Kidney (tissue), 14 donors: ENCODE measurements around the gene RAB36. TPM values are rescaled to one million over a fixed set of nuclear protein-coding genes. Genes with fewer than 3 reads are reported as not detected.

ENCODE experiments used
- DNase-seq, 5 donors: peaks; one replicate each; pipeline ENCODE4 v3.0.0-alpha.2; 2013 to 2020
- FAIRE-seq: peaks from 2 replicates; lab custom pipeline; 2012; peaks lifted over from hg19 to GRCh38; lab: Jason Lieb, UNC
- H3K27ac ChIP-seq, 2 donors: one replicate each; pipeline ENCODE4 v1.7.0; 2013; ENCODE audit warnings: low read depth in 2 of 2, low read length in 2 of 2, inconsistent platforms in 1 of 2
- H3K27me3 ChIP-seq: one replicate; pipeline ENCODE4 v1.7.1; 2013; ENCODE audit warnings: low read length, inconsistent platforms; ENCODE audit not compliant: control insufficient read depth, insufficient read depth
- H3K36me3 ChIP-seq, 3 donors: one replicate each; pipeline versions ENCODE4 v1.7.0 to v1.7.1; 2013; ENCODE audit warnings: low read length in 3 of 3, control low read depth in 1 of 3, inconsistent platforms in 1 of 3; ENCODE audit not compliant: insufficient read depth in 3 of 3, control insufficient read depth in 2 of 3
- H3K4me1 ChIP-seq, 3 donors: one replicate each; pipeline versions ENCODE4 v1.7.0 to v1.7.1; 2013; ENCODE audit warnings: low read length in 3 of 3, inconsistent platforms in 1 of 3, low read depth in 1 of 3; ENCODE audit not compliant: control insufficient read depth in 2 of 3, insufficient read depth in 2 of 3
- H3K4me3 ChIP-seq, 3 donors: one replicate each; pipeline versions ENCODE4 v1.7.0 to v1.8.1; 2013; ENCODE audit warnings: low read length in 3 of 3, control low read depth in 1 of 3, inconsistent platforms in 1 of 3
- H3K9ac ChIP-seq, 3 donors: one replicate each; pipeline versions ENCODE4 v1.7.0 to v1.7.1; 2013; ENCODE audit warnings: low read length in 3 of 3, control low read depth in 1 of 3, inconsistent platforms in 1 of 3
- H3K9me3 ChIP-seq, 3 donors: one replicate each; pipeline versions ENCODE4 v1.7.0 to v1.7.1; 2013; ENCODE audit warnings: low read length in 3 of 3, control low read depth in 1 of 3, inconsistent platforms in 1 of 3; ENCODE audit not compliant: control insufficient read depth in 2 of 3, insufficient read depth in 1 of 3
- intact Hi-C: fragments of 100-400 bp; cut with DNase I; formaldehyde crosslinking; loops from one replicate; pipeline ENCODE4 v1.11.1; 2022
- polyA plus RNA-seq: library from polyadenylated mRNA; stranded (reverse); fragments of 350-450 nt; fragmentation: Illumina TruSeq; extraction: RNeasy Lipid Tissue Mini Kit (QIAGEN cat#74804); gene quantifications from one replicate; pipeline ENCODE4 v1.2.3, GENCODE V29; 2014; ENCODE audit warnings: low read depth, low replicate concordance; ENCODE audit not compliant: insufficient read depth
- total RNA-seq: library from RNA; stranded (reverse); fragmentation: NEBNext Ultra II Directional; extraction: Animal tissue kit (Norgen Biotek cat#: 25700); gene quantifications from one replicate; pipeline ENCODE4 v1.2.1, GENCODE V29; 2021
- TF ChIP-seq, protein P1 (sequence below): IDR thresholded peaks from 3 replicates; pipeline ENCODE4 v1.5.1; 2012; ENCODE audit warnings: mild to moderate bottlenecking, moderate library complexity, borderline replicate concordance; ENCODE audit not compliant: insufficient read depth; ENCODE audit errors: extremely low read depth
- donor health status: control.
- donor health status: control.
- donor health status: control.
- donor health status: control.
- donor health status: control.
- donor health status: DM: yes; HTN: yes; CAD: no.
- donor health status: Normal renal cell carcinoma (clear cell type).

The RAB36 gene
- total and polyA plus RNA-seq, 2 donors from 2014 or later, result 9.7 to 30.5 TPM

DNA sequence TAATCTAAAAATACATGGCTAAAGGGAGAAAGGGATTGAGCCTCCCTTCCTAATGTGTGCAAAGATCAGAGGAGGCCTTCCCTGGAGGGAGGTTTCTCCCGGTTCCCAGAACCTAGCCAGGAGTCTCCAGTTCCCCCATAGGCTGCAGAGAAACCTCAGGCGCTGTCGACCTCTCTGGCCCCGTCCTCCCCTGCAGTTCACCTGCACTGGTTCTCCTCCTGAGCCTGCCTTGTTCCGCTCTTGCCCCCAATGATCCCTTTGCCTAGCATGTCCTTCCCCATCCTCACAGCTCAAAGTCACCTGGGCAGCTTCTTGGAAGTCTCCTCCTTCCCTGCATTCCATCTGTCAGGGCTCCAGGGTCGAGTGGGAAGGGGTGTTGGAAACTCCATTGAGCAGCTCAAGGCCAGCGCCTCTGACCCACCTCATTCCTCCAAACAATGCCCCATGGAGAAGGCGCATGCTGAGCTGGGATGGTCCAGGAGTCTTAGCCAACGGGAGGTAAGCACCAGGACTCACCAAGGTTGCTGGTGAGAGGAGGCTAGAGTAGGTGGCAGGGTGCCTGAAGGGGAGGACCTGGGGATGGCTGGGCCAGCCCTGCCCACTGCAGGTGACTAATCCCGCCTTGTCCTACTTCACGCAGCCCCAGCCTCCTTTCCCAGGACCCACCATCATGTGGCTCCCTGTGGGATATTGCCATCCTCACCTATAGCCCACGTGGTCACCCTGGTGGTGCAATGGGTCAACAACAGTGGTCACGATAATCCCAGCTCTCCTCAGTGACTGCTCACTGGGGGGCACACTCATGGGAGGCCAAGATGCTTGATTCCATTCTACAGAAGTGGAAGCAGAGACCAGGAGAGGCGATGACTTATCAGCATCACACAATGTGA is 18.9 kb upstream of the RAB36 start:
- Histone ChIP-seq H3K36me3 (peaks cover 0 to under 1% (median 0%) of the 10 kb centered on the region in 3 donors), H3K27ac (no peak overlapping the region), H3K4me1 (peaks cover 0 to 4% (median 0%) of the 10 kb centered on the region in 3 donors), H3K9ac (no peak overlapping the region), H3K9me3 (no peaks in the 10 kb centered on the region), H3K27me3 (no peaks in the 10 kb centered on the region), H3K4me3 (no peak overlapping the region)
- FAIRE-seq, result no peak
- intact Hi-C loops, result loop anchor here (10.0 kb wide), 1 partner anchor 162 kb away; no protein-coding TSS in a partner anchor
- no peak for DNase-seq
- TF ChIP-seq, protein P1, sequence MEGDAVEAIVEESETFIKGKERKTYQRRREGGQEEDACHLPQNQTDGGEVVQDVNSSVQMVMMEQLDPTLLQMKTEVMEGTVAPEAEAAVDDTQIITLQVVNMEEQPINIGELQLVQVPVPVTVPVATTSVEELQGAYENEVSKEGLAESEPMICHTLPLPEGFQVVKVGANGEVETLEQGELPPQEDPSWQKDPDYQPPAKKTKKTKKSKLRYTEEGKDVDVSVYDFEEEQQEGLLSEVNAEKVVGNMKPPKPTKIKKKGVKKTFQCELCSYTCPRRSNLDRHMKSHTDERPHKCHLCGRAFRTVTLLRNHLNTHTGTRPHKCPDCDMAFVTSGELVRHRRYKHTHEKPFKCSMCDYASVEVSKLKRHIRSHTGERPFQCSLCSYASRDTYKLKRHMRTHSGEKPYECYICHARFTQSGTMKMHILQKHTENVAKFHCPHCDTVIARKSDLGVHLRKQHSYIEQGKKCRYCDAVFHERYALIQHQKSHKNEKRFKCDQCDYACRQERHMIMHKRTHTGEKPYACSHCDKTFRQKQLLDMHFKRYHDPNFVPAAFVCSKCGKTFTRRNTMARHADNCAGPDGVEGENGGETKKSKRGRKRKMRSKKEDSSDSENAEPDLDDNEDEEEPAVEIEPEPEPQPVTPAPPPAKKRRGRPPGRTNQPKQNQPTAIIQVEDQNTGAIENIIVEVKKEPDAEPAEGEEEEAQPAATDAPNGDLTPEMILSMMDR, result no peak

DNA sequence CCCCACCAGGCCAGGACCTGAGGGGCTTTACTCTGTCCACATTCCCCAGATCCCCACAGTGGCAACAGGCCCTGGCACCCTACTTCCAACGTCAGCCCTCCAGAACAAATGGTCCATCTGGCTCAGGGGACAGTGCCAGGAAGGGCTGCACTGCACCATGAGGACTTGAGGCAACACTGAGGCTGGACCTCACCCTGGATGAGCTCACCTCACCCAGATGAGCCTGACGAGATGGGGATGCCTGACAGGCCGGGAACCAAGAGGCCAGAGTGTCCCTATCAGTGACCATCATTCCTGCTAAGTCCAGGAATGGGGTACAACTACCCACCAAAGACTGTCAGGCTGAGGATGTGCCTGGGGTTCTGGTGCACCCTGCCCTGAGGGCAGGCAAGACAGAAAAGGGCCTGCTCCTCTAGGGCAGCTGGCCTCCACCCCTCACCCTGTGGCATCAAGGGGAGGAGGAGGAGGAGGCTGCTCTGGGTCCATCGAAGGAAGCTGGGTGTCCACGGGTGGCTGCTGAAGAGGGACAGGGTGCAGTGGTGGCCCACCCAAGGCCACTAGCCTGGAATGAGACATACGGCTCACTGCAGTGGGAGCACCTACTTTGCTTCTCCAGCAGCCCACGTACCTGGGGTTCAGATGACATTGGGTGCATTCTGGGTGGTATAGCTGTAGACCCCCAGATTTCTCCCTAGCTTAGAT is 18.1 kb upstream of the RAB36 start:
- TF ChIP-seq, protein P1, result no peak

DNA sequence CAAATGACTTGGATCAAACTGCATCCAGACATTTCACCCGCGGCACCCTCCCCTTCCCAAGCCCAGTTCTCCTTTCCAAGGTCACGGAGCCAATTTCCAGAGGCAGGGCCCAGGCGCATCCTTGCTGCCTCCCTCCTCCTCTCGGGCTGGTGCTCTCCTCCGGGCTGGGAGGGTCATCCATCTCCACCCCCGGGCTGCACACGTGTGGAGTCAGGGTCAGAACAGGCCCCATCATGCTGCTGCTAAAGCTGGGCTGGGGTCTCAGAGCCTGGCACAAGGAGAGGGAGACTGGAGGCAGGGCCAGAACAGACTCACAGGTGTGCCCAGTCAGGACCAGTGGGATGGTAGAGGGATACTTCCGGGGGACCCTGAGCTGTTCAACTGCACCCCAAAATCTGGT is 17.5 kb upstream of the RAB36 start:
- Histone ChIP-seq H3K27me3 (no peaks in the 10 kb centered on the region), H3K4me3 (no peak overlapping the region), H3K9me3 (no peaks in the 10 kb centered on the region), H3K4me1 (peaks cover 0 to 4% (median 0%) of the 10 kb centered on the region in 3 donors), H3K36me3 (no peaks in the 10 kb centered on the region), H3K9ac (no peak overlapping the region), H3K27ac (no peak overlapping the region)
- intact Hi-C loops, result loop anchor here (10.0 kb wide), 1 partner anchor 163 kb away; no protein-coding TSS in a partner anchor
- DNase-seq (no peak), FAIRE-seq (no peak)
- TF ChIP-seq, protein P1, result no peak

More for the DNA sequence above, 18.1 kb upstream of the RAB36 start:
- Histone ChIP-seq H3K4me3 (no peak overlapping the region), H3K27me3 (no peaks in the 10 kb centered on the region), H3K27ac (no peak overlapping the region), H3K4me1 (peaks cover 0 to 4% (median 0%) of the 10 kb centered on the region in 3 donors), H3K36me3 (no peaks in the 10 kb centered on the region), H3K9me3 (no peaks in the 10 kb centered on the region), H3K9ac (no peak overlapping the region)
- intact Hi-C loops, result loop anchor here (10.0 kb wide), 1 partner anchor 162 kb away; no protein-coding TSS in a partner anchor
- FAIRE-seq (no peak), DNase-seq (no peak)
